ENCODE measurements around the gene QARS1.
A peak's percentile ranks its signal among the peaks of the same experiment; 100 is the strongest.

Gene QARS1

GRCh38 chr3:49104427-49105291 is at the start of gene QARS1:
Gene QARS1 (minus strand): TSS chr3:49104757. CDS start chr3:49104733, 24 bp downstream.
- peak; percentile 93 for DNase-seq

- DNase-seq = no peak
These were observed 48.9 kb upstream of the QARS1 start for GRCh38 chr3:49153349-49153912.

DNA sequence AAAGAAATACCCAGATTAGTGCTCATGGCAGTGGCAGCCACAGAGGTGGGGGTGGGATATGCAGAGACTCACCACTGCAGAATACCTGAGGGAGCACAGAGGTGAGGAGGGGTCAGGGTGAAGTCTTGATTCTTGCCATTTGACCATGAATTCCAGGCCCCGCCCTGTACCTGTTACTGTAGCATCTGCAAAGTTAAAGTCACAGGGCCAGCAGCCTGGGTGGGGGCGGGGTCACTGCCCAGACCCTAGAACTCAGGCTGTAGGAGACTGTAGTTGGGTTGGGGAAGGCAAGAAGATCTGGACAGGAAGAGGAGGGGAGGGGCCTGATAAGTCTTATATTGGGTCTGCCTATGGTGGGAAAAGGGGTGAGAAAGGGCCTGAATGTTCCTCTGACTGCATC is 47.1 kb upstream of the QARS1 start:
- DNase-seq = no peak

GRCh38 chr3:49148159-49148558 is 43.6 kb upstream of the QARS1 start:
- DNase-seq = no peak

DNA sequence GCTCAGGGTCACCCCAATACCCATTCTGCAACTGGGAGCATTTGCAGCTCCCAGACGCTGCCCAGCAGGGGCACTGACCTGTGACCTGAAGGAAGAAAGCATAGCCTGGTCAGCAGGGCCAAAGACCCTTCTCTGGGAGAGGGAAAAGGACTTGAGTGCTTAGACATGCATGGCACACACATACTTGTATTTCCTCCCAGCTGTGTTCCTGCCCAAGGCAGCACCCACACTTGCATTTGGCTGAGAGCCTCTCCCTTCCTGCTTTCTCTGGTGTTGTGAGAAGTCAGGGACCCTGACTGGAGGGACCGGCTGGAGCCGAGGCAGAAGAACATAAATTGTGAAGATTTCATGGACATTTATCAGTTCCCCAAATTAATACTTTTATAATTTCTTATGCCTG is 35.5 kb upstream of the QARS1 start:
- DNase-seq = no peak

DNA sequence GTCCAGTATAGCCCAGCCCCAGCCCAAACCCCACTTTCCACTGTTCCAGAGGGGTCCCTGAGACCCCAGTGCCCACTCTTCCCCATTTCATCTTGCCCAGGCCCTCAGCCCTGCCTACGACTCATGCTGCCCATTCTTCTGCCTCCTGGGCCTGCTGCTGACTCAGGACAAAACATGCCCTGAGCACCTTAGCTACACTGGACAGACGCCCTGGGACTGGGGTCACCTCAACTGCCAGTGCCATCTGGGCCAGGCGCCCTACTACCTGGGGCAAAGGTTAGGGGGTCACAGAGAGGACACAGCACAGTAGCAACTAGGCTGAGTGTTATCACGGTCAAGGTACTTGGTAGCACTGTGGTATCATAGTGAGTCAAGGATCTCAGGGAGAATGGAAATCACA is 30.9 kb upstream of the QARS1 start:
- no peak for DNase-seq

DNA sequence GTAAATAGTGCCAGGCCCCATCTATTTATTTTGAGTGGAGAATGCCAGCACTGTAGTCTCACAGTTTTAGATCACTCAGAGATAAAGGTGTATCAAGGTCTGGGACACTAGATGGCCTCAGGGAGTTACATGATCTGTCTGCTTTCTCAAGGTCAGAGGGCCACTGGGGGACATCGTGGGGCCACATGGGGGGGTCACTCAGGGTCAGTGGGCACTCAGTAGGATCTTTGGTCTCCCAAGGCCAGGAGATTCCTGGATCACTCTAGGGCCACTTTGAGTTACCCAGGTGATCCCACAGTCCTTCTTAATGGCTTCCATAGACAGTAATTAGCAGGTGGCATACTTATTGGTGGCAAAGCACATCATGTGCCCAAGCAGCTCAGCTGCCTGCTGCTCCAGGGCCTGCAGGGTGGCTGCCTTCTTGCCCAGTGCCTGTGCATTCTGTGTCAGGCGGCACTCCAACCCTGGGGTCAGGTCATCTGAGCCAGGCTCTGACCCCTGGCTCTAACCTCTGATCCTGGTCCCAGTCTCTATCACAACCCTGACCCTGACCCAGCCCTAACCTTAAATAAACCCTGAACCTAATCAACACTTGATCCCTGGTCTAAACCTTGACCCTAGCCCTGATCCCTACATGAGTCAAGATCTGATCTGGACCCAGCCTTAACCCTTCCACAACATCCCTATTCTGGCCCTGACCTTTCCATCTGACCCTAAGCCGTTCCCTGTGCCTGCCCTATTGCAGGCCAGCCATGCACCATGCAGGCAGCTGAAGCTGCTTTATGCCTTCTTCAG is 30.1 kb upstream of the QARS1 start:
- no peak for DNase-seq

GRCh38 chr3:49133226-49133951 is 28.8 kb upstream of the QARS1 start:
- no peak for DNase-seq

GRCh38 chr3:49132437-49133225 is 28.1 kb upstream of the QARS1 start, which contains the start of gene LAMB2:
Gene LAMB2 (minus strand): TSS chr3:49133050. CDS start chr3:49132867, 183 bp downstream.
- no peak for DNase-seq

DNA sequence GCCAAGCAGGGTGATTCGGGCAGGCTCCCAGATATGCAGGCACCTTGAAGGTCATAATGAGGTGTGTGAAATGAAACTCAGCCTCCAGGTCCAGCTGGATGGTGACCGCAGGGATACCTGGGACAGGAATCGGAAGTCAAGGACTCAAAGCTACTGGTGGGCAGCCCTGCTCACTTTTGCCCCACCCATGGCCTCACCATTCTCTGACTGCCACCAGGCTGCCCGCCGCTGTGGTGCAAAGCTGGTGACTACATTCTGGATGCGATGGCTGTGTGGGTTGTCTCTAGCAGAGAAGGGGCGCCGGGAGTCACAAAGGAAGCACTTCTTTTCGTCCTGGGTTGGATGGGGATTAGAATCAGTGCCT is 27.5 kb upstream of the QARS1 start:
- no peak for DNase-seq

DNA sequence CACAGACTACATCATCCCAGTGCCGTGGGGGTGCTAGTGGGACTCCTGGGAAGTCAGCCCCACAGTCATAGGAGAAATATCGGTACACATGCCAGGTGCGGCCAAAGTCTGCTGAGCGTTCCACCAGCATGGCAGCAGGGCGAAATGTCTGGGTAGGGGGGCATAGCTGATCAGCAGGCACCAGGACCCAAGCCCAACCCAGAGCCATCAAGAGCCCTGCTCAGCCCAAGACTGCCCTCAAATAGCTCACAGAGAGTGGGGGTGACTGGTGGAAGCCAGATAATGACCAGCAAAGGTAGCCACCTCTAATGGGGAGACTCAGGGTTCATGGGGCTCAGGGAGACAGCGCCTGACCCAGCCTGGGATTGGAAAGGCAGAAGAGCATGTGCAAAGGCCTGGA is 27.0 kb upstream of the QARS1 start:
- DNase-seq = no peak

GRCh38 chr3:49131040-49131439 is 26.5 kb upstream of the QARS1 start:
- DNase-seq = no peak

DNA sequence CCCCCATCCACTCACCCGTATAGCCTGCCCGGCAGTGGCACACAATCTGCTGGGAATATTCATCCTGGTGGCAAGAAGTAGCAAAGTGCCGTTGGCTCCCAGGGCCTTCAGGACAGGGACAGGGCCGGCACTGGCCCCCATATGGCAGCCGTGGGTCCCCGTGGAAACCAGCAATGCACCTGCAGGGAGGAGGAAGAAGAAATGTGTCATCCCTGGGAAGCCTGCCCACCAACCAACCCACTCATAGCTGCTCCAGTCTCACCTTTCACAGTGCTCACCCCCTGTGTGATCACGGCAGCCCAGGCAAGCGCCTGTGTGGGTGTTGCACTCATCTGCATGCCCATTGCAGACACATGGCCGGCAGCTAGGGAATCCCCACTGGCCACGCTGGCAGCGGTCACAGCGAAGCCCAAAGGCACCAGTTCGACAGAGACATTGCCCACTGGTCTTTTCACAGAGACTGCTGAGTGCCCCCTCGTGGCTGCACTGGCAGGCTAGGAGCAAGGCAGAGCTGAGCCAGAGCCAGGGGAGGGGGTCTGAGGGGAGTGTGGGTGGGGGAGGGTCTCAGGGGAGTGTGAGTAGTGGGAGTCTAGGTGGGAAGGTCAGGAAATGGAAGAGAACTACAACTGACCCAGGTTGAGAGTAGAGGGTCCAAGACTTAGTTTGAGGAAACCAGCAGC is 20.6 kb upstream of the QARS1 start:
- DNase-seq = no peak

- no peak for DNase-seq
These were observed 19.6 kb upstream of the QARS1 start for GRCh38 chr3:49124203-49124602.

GRCh38 chr3:49123687-49124086 is 19.1 kb upstream of the QARS1 start:
- no peak for DNase-seq

DNA sequence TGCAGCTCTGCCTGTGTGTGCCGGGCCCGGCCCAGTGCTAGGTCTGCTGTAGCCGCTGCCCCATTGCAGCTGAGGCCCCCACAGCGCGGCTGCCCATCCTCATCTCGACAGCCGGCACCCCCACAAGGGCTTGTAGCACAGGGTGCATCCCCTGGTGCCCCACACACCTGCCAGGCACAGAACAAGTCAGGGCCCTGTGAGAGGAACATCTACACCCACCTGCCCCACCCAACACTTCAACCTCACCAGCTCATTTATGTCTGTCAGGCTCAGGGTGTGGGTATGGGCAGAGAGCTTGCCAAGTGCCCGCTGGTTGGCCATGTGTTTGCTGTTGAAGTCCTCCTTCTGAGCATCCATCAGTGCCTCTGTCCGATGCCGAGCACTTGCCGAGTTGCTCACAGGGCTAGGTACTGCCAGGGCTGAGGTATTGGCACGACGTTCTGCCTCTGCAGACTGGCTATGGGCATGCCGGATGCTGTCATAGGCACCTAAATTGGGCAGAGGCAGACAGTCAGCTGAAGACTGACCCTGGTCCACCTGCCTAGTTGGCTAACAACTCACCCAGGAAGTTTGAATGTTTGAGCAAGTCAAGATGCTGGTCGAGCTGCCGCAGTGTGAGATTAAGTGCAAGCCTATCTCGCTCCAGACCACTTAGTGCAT is 18.5 kb upstream of the QARS1 start:
- no peak for DNase-seq

DNA sequence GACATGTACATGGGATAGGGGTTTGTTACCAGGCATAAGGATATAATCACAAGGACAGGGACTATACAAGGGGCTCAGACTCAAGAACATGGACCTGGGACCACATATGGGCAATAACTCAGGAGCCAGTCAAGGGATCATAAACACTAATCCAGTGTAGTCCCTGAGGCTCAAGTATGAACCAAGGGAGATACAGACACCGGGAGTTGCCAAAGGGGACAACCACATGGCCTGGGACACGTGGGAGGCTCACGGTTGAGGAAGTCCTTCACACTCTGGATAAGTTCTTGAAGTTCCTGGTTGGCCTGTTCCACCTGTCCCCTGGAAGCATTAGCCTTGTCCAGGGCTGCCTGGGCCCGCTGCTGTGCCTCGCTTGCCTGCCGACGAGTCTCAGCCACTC is 17.9 kb upstream of the QARS1 start:
- DNase-seq = no peak

DNA sequence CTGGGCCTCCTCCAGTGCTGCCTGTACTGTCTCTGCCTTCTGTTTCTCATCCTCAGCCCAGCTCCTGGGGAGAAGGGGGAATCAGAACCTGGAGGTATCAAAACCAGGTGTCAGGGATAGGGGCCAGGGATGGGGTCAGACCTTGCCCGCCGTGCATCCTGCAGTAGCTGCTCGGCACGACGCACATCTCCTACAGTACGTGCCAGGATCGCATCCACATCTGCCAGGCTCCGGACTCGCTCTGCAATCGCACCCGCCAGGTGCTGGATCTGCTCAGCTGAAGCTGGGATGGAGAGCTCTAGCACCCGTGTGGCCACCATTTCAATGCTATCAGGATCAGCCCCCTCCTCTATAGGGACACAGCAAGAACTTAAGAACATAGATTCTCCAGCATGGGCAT is 17.5 kb upstream of the QARS1 start:
- no peak for DNase-seq

DNA sequence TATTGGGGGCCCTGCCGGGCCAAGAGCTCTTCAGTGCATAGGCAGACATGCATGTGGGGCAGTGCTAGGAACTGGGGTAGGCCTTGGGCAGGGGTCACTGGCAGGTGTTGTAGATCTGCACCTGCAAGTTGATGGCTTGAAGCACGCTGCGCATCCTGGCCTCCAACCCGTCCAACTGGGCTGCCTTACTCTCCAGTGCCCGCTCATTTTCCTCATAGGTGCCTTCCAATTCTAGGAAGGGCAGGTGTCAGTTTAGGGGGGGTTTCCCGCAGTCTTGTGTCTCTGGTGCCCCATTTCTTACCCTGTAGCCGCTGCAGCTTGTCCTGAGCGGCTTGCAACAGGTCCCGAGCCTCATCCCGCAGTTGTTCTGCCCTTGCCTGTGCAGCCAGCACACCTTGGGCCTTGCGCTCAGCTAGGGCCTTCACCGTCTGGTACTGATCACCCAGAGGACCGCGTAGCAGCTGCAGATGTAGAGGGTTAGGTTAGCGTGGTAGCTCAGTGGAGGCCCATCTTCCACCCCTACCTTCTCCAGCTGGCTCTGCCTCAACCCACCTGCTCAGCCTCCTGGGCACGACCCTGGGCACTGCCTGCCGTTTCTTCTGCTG is 16.7 kb upstream of the QARS1 start:
- no peak for DNase-seq

- peak; percentile 94 for DNase-seq
These were observed 16.0 kb upstream of the QARS1 start, which contains the start of gene USP19 for GRCh38 chr3:49120438-49121131. Gene USP19 (minus strand): TSS chr3:49120823. CDS start chr3:49119145, 1,678 bp downstream.

Data from activated CD4-positive, alpha-beta T cell treated with anti-CD3 and anti-CD28 coated beads, Interleukin-2, amount 50 U/mL, for 16 hours (primary cell).